ENCODE data around the gene P2RY8.
"Not testable (repeated sequence)": the region's sequence is repeated elsewhere in the genome, so short reads cannot be mapped to it uniquely, and the experiment has no call there.

- not testable (repeated sequence) for TF ChIP-seq YY1 (IDR thresholded peaks at IDR 0.05; ENCODE audit: insufficient read depth, insufficient read length); ZNF274 (IDR thresholded peaks at IDR 0.05; ENCODE audit: low read depth, low read length)
Observed at GRCh38 chrX:1557442-1557841, 20.5 kb upstream of the P2RY8 start.

All from NT2/D1 (cell line).